ENCODE measurements around the gene MTHFD2L.
"Not testable (repeated sequence)": the region's sequence is repeated elsewhere in the genome, so short reads cannot be mapped to it uniquely, and the experiment has no call there.

The MTHFD2L gene

GRCh38 chr4:74118600-74119338 is 39.1 kb upstream of the MTHFD2L start:
- Histone ChIP-seq H3K9me3 (ENCODE audit: insufficient read depth, low read depth, low read length) (no peaks in the 10 kb centered on the region), H3K9ac (ENCODE audit: low read depth, low read length) (no peak overlapping the region)

GRCh38 chr4:74120086-74120485 is 37.8 kb upstream of the MTHFD2L start:
- Histone ChIP-seq H3K27ac (ENCODE audit: low read length) (no peak overlapping the region), H3K36me3 (ENCODE audit: insufficient read depth, low read depth, low read length) (no peaks in the 10 kb centered on the region), H3K9me3 (ENCODE audit: insufficient read depth, low read depth, low read length) (peaks cover 7% of the 10 kb centered on the region), H3K27me3 (ENCODE audit: insufficient read depth, low read length) (no peaks in the 10 kb centered on the region), H3K9ac (ENCODE audit: low read depth, low read length) (no peak overlapping the region), H3K4me1 (ENCODE audit: insufficient read depth, low read length) (no peaks in the 10 kb centered on the region), H3K4me3 (ENCODE audit: low read length) (no peak overlapping the region)

More at GRCh38 chr4:74118600-74119338, 39.1 kb upstream of the MTHFD2L start:
- Histone ChIP-seq H3K4me1 (ENCODE audit: insufficient read depth, low read length) (no peaks in the 10 kb centered on the region), H3K4me3 (ENCODE audit: low read length) (no peak overlapping the region), H3K27ac (ENCODE audit: low read length) (no peak overlapping the region), H3K27me3 (ENCODE audit: insufficient read depth, low read length) (no peaks in the 10 kb centered on the region), H3K36me3 (ENCODE audit: insufficient read depth, low read depth, low read length) (no peaks in the 10 kb centered on the region)

GRCh38 chr4:74121643-74122579 is 36.0 kb upstream of the MTHFD2L start:
- Histone ChIP-seq H3K27ac (ENCODE audit: low read length) (no peak overlapping the region), H3K9ac (ENCODE audit: low read depth, low read length) (no peak overlapping the region), H3K4me3 (ENCODE audit: low read length) (no peak overlapping the region)

GRCh38 chr4:74123065-74123728 is 34.7 kb upstream of the MTHFD2L start:
- Histone ChIP-seq H3K36me3 (ENCODE audit: insufficient read depth, low read depth, low read length) (no peaks in the 10 kb centered on the region), H3K4me1 (ENCODE audit: insufficient read depth, low read length) (no peaks in the 10 kb centered on the region), H3K9me3 (ENCODE audit: insufficient read depth, low read depth, low read length) (peaks cover 27% of the 10 kb centered on the region), H3K4me3 (ENCODE audit: low read length) (no peak overlapping the region), H3K27me3 (ENCODE audit: insufficient read depth, low read length) (no peaks in the 10 kb centered on the region), H3K9ac (ENCODE audit: low read depth, low read length) (no peak overlapping the region), H3K27ac (ENCODE audit: low read length) (no peak overlapping the region)

More at GRCh38 chr4:74121643-74122579, 36.0 kb upstream of the MTHFD2L start:
- no peaks in the 10 kb centered on the region for H3K4me1 ChIP-seq (ENCODE audit: insufficient read depth, low read length)
- no peaks in the 10 kb centered on the region for H3K27me3 ChIP-seq (ENCODE audit: insufficient read depth, low read length)
- H3K36me3 ChIP-seq (ENCODE audit: insufficient read depth, low read depth, low read length), result no peaks in the 10 kb centered on the region
- peaks cover 24% of the 10 kb centered on the region for H3K9me3 ChIP-seq (ENCODE audit: insufficient read depth, low read depth, low read length)

- Histone ChIP-seq H3K36me3 (ENCODE audit: insufficient read depth, low read depth, low read length) (no peaks in the 10 kb centered on the region), H3K9me3 (ENCODE audit: insufficient read depth, low read depth, low read length) (peaks cover 27% of the 10 kb centered on the region), H3K4me1 (ENCODE audit: insufficient read depth, low read length) (no peaks in the 10 kb centered on the region), H3K27ac (ENCODE audit: low read length) (no peak overlapping the region), H3K4me3 (ENCODE audit: low read length) (no peak overlapping the region), H3K9ac (ENCODE audit: low read depth, low read length) (no peak overlapping the region), H3K27me3 (ENCODE audit: insufficient read depth, low read length) (no peaks in the 10 kb centered on the region)
Measured at GRCh38 chr4:74125029-74125428, 32.9 kb upstream of the MTHFD2L start.

- peaks cover 32% of the 10 kb centered on the region for H3K9me3 ChIP-seq (ENCODE audit: insufficient read depth, low read depth, low read length)
- H3K36me3 ChIP-seq (ENCODE audit: insufficient read depth, low read depth, low read length), result no peaks in the 10 kb centered on the region
- H3K27me3 ChIP-seq (ENCODE audit: insufficient read depth, low read length), result no peaks in the 10 kb centered on the region
- H3K4me3 ChIP-seq (ENCODE audit: low read length), result no peak overlapping the region
- H3K9ac ChIP-seq (ENCODE audit: low read depth, low read length), result no peak overlapping the region
- H3K4me1 ChIP-seq (ENCODE audit: insufficient read depth, low read length), result no peaks in the 10 kb centered on the region
- H3K27ac ChIP-seq (ENCODE audit: low read length), result no peak overlapping the region
Measured at GRCh38 chr4:74127745-74128144, 30.2 kb upstream of the MTHFD2L start.

GRCh38 chr4:74130843-74131242 is 27.1 kb upstream of the MTHFD2L start:
- H3K4me1 ChIP-seq (ENCODE audit: insufficient read depth, low read length); H3K27ac ChIP-seq (ENCODE audit: low read length); H3K36me3 ChIP-seq (ENCODE audit: insufficient read depth, low read depth, low read length); H3K27me3 ChIP-seq (ENCODE audit: insufficient read depth, low read length); H3K9ac ChIP-seq (ENCODE audit: low read depth, low read length); H3K4me3 ChIP-seq (ENCODE audit: low read length): not testable (repeated sequence)
- peaks cover 17% of the 10 kb centered on the region for H3K9me3 ChIP-seq (ENCODE audit: insufficient read depth, low read depth, low read length)

- not testable (repeated sequence) for H3K27me3 ChIP-seq (ENCODE audit: insufficient read depth, low read length); H3K4me3 ChIP-seq (ENCODE audit: low read length); H3K4me1 ChIP-seq (ENCODE audit: insufficient read depth, low read length); H3K9me3 ChIP-seq (ENCODE audit: insufficient read depth, low read depth, low read length); H3K36me3 ChIP-seq (ENCODE audit: insufficient read depth, low read depth, low read length); H3K9ac ChIP-seq (ENCODE audit: low read depth, low read length); H3K27ac ChIP-seq (ENCODE audit: low read length)
Measured at GRCh38 chr4:74132188-74132587, 25.7 kb upstream of the MTHFD2L start.

GRCh38 chr4:74132944-74133343 is 25.0 kb upstream of the MTHFD2L start:
- no peak overlapping the region for H3K27ac ChIP-seq (ENCODE audit: low read length)
- H3K27me3 ChIP-seq (ENCODE audit: insufficient read depth, low read length), result no peaks in the 10 kb centered on the region
- no peak overlapping the region for H3K9ac ChIP-seq (ENCODE audit: low read depth, low read length)
- peaks cover 3% of the 10 kb centered on the region; the same call in 1 of the 2 replicates for H3K4me1 ChIP-seq (ENCODE audit: insufficient read depth, low read length)
- no peak overlapping the region for H3K4me3 ChIP-seq (ENCODE audit: low read length)
- H3K36me3 ChIP-seq (ENCODE audit: insufficient read depth, low read depth, low read length), result no peaks in the 10 kb centered on the region
- peaks cover 5% of the 10 kb centered on the region; the same call in 1 of the 2 replicates for H3K9me3 ChIP-seq (ENCODE audit: insufficient read depth, low read depth, low read length)

GRCh38 chr4:74133786-74134499 is 24.0 kb upstream of the MTHFD2L start:
- H3K4me3 ChIP-seq (ENCODE audit: low read length), result no peak overlapping the region
- H3K27ac ChIP-seq (ENCODE audit: low read length), result no peak overlapping the region
- H3K9ac ChIP-seq (ENCODE audit: low read depth, low read length), result no peak overlapping the region

GRCh38 chr4:74134500-74134852 is 23.4 kb upstream of the MTHFD2L start:
- H3K27ac ChIP-seq (ENCODE audit: low read length), result no peak overlapping the region
- H3K36me3 ChIP-seq (ENCODE audit: insufficient read depth, low read depth, low read length), result no peaks in the 10 kb centered on the region
- H3K27me3 ChIP-seq (ENCODE audit: insufficient read depth, low read length), result no peaks in the 10 kb centered on the region
- no peak overlapping the region for H3K4me3 ChIP-seq (ENCODE audit: low read length)
- peaks cover 5% of the 10 kb centered on the region; the same call in 1 of the 2 replicates for H3K9me3 ChIP-seq (ENCODE audit: insufficient read depth, low read depth, low read length)
- H3K9ac ChIP-seq (ENCODE audit: low read depth, low read length), result no peak overlapping the region
- H3K4me1 ChIP-seq (ENCODE audit: insufficient read depth, low read length), result peaks cover 3% of the 10 kb centered on the region; the same call in 1 of the 2 replicates

More at GRCh38 chr4:74133786-74134499, 24.0 kb upstream of the MTHFD2L start:
- Histone ChIP-seq H3K4me1 (ENCODE audit: insufficient read depth, low read length) (peaks cover 3% of the 10 kb centered on the region; the same call in 1 of the 2 replicates), H3K27me3 (ENCODE audit: insufficient read depth, low read length) (no peaks in the 10 kb centered on the region), H3K9me3 (ENCODE audit: insufficient read depth, low read depth, low read length) (peaks cover 5% of the 10 kb centered on the region; the same call in 1 of the 2 replicates), H3K36me3 (ENCODE audit: insufficient read depth, low read depth, low read length) (no peaks in the 10 kb centered on the region)

Measured in iPS-20b (cell line).